RKO (cell line): ENCODE data around the gene TNKS1BP1.
"Not testable (repeated sequence)": the region's sequence is repeated elsewhere in the genome, so short reads cannot be mapped to it uniquely, and the experiment has no call there.

Source experiments
- DNase-seq: peaks from one replicate; pipeline ENCODE4 v3.0.0-alpha.2; 2016; ENCODE audit warnings: low spot score

Gene TNKS1BP1

GRCh38 chr11:57354699-57355098 lies 29.9 kb upstream of the TNKS1BP1 start:
- no peak for DNase-seq

GRCh38 chr11:57353852-57354251 lies 29.1 kb upstream of the TNKS1BP1 start:
- DNase-seq = no peak

GRCh38 chr11:57353446-57353845 lies 28.7 kb upstream of the TNKS1BP1 start:
- DNase-seq = no peak

GRCh38 chr11:57353036-57353435 lies 28.3 kb upstream of the TNKS1BP1 start:
- DNase-seq = no peak

GRCh38 chr11:57349491-57350274 lies 24.9 kb upstream of the TNKS1BP1 start:
- peak; percentile 62 for DNase-seq

- DNase-seq = no peak
These were observed 24.0 kb upstream of the TNKS1BP1 start for GRCh38 chr11:57348636-57349313.

GRCh38 chr11:57348052-57348451 lies 23.3 kb upstream of the TNKS1BP1 start:
- DNase-seq = no peak

GRCh38 chr11:57347336-57347735 lies 22.6 kb upstream of the TNKS1BP1 start:
- no peak for DNase-seq

DNA sequence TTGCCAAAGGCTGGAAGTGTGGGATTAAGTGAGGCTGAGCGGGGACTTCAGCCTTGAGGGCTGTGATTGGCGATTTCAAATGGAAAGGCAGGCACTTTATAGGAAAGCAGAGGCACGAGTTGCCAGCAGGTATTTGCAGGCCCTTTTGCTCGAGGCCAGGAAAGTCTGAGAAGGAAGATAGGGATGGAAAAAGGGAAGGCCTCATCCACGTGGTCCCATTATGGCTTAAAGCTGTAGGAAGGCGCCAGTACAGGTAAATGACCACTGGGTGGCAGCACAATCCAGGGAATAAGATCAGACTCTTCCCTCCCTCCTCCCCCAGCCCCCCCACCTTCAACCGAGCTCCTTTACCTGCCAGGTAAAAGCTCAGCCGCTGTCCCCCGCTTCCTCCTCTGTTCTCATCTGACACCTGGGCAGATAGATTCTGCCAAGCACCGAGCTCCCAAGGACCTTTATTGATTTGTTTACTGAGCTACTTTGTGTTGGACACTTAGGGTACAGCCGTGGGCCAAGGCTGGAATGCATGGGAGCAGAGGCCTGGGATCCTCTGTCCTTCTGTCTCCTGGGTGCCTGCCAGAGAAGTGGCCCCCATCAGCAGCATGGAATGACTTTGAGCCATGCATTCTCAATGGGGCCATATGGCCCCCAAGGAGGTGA lies 20.9 kb upstream of the TNKS1BP1 start:
- peak; percentile 74 for DNase-seq

GRCh38 chr11:57344826-57345225 lies 20.1 kb upstream of the TNKS1BP1 start:
- DNase-seq = no peak

DNA sequence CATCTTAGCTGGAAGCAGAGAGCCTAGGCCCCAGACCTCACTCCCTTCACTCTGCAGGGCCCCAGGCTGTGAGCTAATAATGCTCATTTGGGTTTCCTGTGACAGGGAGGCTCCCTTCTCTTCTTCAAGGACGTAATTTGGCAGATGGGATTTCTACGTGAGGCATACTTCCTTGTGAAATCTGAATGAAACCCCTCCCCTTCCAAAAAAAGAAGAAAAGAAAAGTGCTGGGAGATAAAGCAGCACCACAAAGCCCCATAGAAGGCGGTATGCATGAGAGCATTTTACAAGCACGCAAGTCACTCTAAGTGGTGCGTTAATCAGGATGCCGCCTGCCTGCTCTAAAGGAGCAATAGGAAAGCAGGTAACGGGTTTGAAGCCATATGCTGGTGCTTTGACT lies 19.1 kb upstream of the TNKS1BP1 start:
- no peak for DNase-seq

DNA sequence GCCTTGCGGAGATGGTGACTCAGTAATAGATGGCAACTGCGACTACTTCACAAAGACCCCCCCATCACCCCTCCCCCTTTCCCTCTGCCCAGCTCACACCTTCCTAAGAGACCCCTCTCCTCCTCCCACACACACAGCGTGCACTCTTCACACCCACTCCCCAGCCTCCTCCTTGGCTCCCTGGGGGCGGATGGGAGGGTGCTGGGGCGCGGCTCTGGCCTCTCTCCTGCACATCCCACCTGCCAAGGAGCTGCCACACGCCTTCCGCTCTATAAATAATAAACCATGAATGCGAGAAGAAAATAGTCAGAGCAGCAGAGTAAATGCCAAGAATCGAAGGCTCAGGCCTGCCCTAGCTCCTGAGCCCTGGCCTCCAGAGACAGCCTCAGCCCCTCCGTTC lies 17.9 kb upstream of the TNKS1BP1 start:
- no peak for DNase-seq

DNA sequence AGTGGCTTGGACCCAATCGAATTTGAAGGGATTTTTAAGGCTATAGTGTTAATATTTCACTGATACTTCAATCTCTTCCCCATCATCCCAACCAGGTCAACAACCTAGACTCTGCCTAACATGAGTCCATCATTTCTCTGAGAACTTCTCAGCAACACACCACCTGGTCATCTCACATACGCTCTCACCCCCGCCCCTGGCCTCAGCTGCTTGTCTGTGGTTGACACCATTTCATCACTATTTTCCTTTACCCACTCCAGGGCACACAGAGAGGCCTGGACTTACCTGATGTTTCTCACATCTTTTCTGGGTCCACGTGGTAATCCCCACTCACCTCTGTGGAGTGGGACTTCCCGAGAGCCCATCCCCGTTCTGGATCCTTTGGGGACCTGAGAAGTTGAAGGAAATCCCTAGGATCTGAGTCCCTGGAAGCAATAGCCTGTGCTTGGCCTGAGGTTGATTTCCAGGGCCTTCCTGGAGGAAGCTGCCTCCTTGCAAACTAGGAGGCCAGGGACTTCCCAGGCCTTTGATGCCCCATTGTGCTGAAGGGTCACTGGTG lies 16.6 kb upstream of the TNKS1BP1 start:
- no peak for DNase-seq

GRCh38 chr11:57340039-57340615 lies 15.4 kb upstream of the TNKS1BP1 start:
- no peak for DNase-seq

GRCh38 chr11:57339328-57339727 lies 14.6 kb upstream of the TNKS1BP1 start:
- DNase-seq = no peak

DNA sequence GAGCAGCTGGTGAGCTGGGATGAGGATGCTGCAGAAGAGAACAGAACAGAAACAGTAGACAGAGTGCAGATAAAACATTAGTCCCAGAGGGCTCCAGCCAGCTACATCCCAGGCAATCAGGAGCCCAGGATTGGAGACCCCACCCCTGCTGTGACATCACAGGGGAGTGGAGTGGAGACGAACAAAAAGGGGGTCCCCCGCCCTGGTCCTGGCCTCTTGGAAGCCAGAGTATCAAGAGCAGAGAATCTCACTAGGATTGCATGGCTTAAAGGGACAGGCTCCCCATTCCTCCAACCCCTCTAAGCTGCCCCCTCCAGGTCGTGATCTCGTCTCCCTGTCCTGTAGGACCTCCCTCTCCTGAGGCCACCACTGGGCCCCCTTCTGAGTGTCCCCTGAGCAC lies 13.4 kb upstream of the TNKS1BP1 start, which contains the start of gene P2RX3:
Gene P2RX3, plus strand, starts transcription at position 211 of the 400 bp plus-strand sequence. CDS start 199 bp downstream, outside the sequence.
- no peak for DNase-seq

DNA sequence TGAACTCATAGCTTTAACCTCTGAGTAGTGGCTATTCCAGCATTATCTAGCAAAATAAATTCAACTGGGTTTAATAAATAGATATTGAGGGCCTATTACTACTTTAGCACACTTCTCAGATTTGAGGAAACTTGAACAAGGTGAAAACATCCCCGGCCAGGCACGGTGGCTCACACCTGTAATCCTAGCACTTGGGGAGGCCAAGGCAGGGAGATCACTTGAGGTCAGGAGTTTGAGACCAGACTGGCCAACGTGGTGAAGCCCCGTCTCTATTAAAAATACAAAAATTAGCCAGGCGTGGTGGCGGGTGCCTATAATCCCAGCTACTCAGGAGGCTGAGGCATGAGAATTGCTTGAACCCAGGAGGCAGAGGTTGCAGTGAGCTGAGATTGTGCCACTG lies 12.1 kb upstream of the TNKS1BP1 start:
- not testable (repeated sequence) for DNase-seq

DNA sequence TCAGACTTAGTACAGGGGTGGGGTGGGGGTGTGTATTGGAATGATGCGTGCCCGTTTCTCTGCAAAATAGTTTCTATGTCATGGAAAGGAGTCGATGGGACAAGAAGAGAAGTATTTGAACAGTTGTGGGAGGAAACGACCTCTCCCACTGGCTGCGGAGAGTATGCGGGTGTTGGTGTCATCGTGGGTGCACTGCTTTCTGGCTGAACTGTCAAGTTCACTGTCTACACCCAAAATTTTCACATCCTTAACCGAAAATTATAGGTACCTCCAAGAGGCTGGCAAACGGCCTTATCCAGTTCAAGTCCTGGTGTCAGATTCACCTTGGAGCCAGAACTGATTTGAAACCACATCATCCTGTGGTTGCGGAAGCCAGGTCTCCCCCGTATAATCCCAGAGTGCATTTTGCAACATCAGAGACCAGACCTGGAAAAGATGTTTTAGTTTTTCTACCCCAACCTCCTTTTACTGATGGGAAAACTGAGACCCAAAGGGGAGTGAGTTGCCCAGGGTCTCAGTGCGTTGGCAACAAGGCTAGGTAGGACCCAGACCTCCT lies 11.4 kb upstream of the TNKS1BP1 start:
- DNase-seq = peak; percentile 18

DNA sequence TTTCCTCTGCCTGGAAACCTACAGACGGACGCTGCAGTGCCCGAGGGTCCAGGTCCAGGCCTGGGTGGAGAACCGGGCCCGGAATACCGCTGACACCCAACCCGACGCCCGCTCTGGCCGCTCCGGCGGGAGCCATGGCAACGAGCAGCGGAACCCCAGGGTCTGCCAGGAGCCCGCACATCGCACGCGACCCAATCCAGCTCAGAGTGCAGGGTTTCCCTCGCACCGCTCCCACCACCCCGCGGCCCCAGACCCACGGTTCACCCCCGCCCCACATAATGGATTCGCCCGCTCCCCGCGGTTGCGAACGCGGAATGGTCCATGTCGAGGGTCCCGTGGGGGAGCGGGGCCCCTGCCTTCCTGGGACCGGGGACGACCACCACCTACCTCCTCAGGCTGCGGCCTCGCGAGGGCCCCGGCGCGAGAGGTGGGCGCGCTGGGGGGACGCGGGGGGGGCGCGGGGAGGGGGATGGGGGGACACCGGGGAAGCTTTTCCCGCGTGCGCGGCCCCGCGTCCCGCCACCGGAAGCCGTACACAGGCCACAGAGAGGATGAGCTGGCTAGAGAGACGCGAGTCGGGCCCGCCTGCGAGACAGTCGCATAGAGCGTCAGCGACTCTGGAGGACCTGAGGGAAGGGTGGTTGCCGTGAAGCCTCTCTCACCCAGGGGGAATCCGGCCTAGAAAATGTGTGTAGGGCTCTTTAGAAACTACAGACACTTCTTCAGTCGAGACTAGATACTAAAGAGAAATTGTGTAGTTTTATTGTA lies 10.8 kb upstream of the TNKS1BP1 start, which contains the start of gene SSRP1:
Gene SSRP1, minus strand, starts transcription at position 550 of the 768 bp plus-strand sequence. CDS start 771 bp downstream, outside the sequence.
- peak; percentile 92 for DNase-seq

GRCh38 chr11:57335023-57335342 lies 10.2 kb upstream of the TNKS1BP1 start:
- DNase-seq = no peak
